DMS 273 (cell line): ENCODE data around the gene DCAF12.

Experiments
- DNase-seq: peaks from one replicate; lab custom pipeline; 2025; ENCODE audit not compliant: unreplicated experiment; lab: John Stamatoyannopoulos, UW

Gene DCAF12

GRCh38 chr9:34127035-34127948 lies 794 bp upstream of the DCAF12 start:
- DNase-seq: no peak

GRCh38 chr9:34125681-34126206 lies 754 bp downstream of the DCAF12 start:
- peak; percentile 46 for DNase-seq

GRCh38 chr9:34124926-34125325 lies 1.6 kb downstream of the DCAF12 start:
- DNase-seq: peak; percentile 11

- DNase-seq: no peak
Measured at GRCh38 chr9:34124099-34124498, 2.4 kb downstream of the DCAF12 start.

- no peak for DNase-seq
Measured at GRCh38 chr9:34123682-34124081, 2.8 kb downstream of the DCAF12 start.

GRCh38 chr9:34121996-34122395 lies 4.5 kb downstream of the DCAF12 start:
- DNase-seq: no peak

GRCh38 chr9:34119713-34120112 lies 6.8 kb downstream of the DCAF12 start:
- no peak for DNase-seq

GRCh38 chr9:34114436-34114835 lies 12.1 kb downstream of the DCAF12 start:
- no peak for DNase-seq

- DNase-seq: no peak
Measured at GRCh38 chr9:34106110-34106509, 20.4 kb downstream of the DCAF12 start.

GRCh38 chr9:34102796-34103195 lies 23.7 kb downstream of the DCAF12 start:
- DNase-seq: no peak

GRCh38 chr9:34098307-34098706 lies 28.2 kb downstream of the DCAF12 start:
- DNase-seq: peak; percentile 14

- no peak for DNase-seq
Measured at GRCh38 chr9:34097865-34098264, 28.6 kb downstream of the DCAF12 start.

- no peak for DNase-seq
Measured at GRCh38 chr9:34096751-34097150, 29.7 kb downstream of the DCAF12 start.

- DNase-seq: no peak
Measured at GRCh38 chr9:34093578-34093977, 32.9 kb downstream of the DCAF12 start.

- DNase-seq: no peak
Measured at GRCh38 chr9:34089311-34089710, 37.2 kb downstream of the DCAF12 start.

GRCh38 chr9:34087370-34087769 lies 39.1 kb downstream of the DCAF12 start:
- DNase-seq: no peak

- DNase-seq: no peak
Measured at GRCh38 chr9:34086864-34087263, 39.6 kb downstream of the DCAF12 start.

- no peak for DNase-seq
Measured at GRCh38 chr9:34085581-34086500, 40.7 kb downstream of the DCAF12 start.

- no peak for DNase-seq
Measured at GRCh38 chr9:34084562-34084961, 41.9 kb downstream of the DCAF12 start.

GRCh38 chr9:34079181-34079580 lies 47.3 kb downstream of the DCAF12 start:
- no peak for DNase-seq

GRCh38 chr9:34072868-34073590 lies 53.5 kb downstream of the DCAF12 start:
- peak; percentile 71 for DNase-seq
